ENCODE results near the gene CTNNA2.

CTNNA2 gene

DNA sequence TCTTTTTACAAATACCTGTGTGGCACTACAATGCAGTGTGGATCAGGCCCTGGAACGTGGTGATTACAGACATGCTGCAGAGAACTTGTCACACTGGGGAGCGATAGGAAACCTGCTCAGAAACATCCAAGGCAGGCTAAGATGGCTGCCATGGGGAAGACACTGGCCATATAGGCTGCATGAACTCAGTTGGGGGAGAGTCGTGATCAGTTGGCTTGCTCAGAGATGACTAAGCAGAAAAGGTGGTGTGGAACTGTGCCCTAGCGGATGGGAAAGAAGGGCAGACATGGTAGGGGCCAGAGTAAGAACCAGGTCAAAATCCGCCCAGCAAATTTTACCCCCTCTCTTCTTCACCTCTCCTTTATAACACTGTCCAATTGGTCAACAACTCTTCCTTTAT is 483.9 kb downstream of the CTNNA2 start:
- H3K27me3 ChIP-seq (ENCODE audit: control insufficient read depth, insufficient read depth, low read length), result no peaks in the 10 kb centered on the region
- H3K36me3 ChIP-seq (ENCODE audit: control insufficient read depth, insufficient read depth, low read length), result no peaks in the 10 kb centered on the region
- no peaks in the 10 kb centered on the region for H3K9me3 ChIP-seq (ENCODE audit: control insufficient read depth, insufficient read depth, low read length)
- no peaks in the 10 kb centered on the region for H3K4me1 ChIP-seq (ENCODE audit: control insufficient read depth, insufficient read depth, low read length)
- H3K9ac ChIP-seq (ENCODE audit: low read depth, low read length), result no peak overlapping the region
- no peak overlapping the region for H3K4me3 ChIP-seq (ENCODE audit: low read depth, low read length)

DNA sequence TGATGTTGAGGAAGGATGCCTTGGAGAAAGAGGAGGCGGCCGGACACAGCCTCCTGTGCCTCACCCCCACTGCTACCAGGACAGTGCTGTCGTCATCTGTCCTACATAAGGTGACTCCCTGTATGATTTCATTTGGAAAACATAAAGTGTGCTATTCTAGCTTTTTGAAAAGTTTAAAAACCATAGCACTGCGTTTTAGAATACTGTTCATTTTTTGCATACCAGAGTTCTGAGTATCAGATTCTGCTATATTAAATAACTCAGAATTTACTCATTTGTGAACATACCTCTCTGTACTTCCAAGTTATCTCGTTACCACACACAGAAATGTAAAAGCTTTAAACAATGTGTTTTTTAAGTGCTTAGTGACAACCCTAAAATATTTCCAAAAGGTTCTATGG is 488.9 kb downstream of the CTNNA2 start:
- Histone ChIP-seq H3K36me3 (ENCODE audit: control insufficient read depth, insufficient read depth, low read length) (no peaks in the 10 kb centered on the region), H3K4me3 (ENCODE audit: low read depth, low read length) (no peak overlapping the region), H3K9me3 (ENCODE audit: control insufficient read depth, insufficient read depth, low read length) (no peaks in the 10 kb centered on the region), H3K4me1 (ENCODE audit: control insufficient read depth, insufficient read depth, low read length) (no peaks in the 10 kb centered on the region), H3K27me3 (ENCODE audit: control insufficient read depth, insufficient read depth, low read length) (peaks cover 4% of the 10 kb centered on the region), H3K9ac (ENCODE audit: low read depth, low read length) (no peak overlapping the region)

DNA sequence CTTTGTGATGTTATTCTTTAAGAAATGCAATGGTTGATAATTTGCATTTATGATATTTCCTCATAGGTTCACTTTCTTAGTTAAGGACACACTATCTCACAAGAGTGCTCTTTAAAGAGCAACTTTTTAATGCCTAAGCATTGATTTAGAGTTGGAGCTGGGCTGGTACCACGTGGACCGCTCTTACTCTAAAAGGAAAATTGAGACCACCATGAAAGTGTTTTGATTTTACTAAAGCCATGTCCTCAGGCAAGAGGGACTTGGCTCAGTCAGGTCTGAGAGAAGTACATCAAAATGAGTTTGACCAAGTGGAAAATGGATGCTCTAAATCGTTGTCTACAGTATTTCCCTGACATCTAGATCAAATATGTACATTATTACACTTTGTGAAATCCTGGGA is 489.3 kb downstream of the CTNNA2 start:
- Histone ChIP-seq H3K4me3 (ENCODE audit: low read depth, low read length) (no peak overlapping the region), H3K9ac (ENCODE audit: low read depth, low read length) (no peak overlapping the region)

DNA sequence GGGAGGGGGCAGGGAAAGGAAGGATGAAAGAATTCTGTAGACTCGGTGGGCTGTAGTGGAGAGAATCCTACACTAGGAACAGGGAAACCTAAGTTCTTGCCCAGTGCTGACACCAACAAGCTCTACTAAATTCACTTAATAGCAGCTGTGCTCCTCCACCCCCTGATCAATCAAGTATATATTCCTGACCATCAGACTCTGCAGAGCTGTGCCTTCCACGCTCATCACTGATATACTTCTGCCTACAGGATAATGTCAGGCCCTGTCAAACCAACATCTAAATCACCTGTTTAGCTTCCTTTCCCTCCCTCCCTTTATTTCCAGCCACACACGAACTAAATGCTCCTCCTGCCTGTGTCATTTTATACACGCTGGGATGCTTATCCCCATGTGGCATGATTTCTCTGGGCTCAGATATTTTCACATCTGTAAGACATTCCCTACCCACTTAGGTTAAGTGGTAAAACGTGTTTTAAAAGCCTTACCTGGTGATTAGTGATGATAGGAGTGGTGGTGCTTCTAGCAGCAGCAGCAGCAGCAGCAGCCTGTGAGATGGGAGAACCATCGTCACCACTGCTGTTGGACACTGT is 489.8 kb downstream of the CTNNA2 start:
- Histone ChIP-seq H3K9me3 (ENCODE audit: control insufficient read depth, insufficient read depth, low read length) (no peaks in the 10 kb centered on the region), H3K9ac (ENCODE audit: low read depth, low read length) (no peak overlapping the region), H3K4me3 (ENCODE audit: low read depth, low read length) (no peak overlapping the region), H3K27me3 (ENCODE audit: control insufficient read depth, insufficient read depth, low read length) (peaks cover 8% of the 10 kb centered on the region), H3K4me1 (ENCODE audit: control insufficient read depth, insufficient read depth, low read length) (peaks cover 2% of the 10 kb centered on the region), H3K36me3 (ENCODE audit: control insufficient read depth, insufficient read depth, low read length) (no peaks in the 10 kb centered on the region)

More for the DNA sequence above, 489.3 kb downstream of the CTNNA2 start:
- H3K4me1 ChIP-seq (ENCODE audit: control insufficient read depth, insufficient read depth, low read length), result no peaks in the 10 kb centered on the region
- peaks cover 8% of the 10 kb centered on the region for H3K27me3 ChIP-seq (ENCODE audit: control insufficient read depth, insufficient read depth, low read length)
- no peaks in the 10 kb centered on the region for H3K9me3 ChIP-seq (ENCODE audit: control insufficient read depth, insufficient read depth, low read length)
- no peaks in the 10 kb centered on the region for H3K36me3 ChIP-seq (ENCODE audit: control insufficient read depth, insufficient read depth, low read length)

DNA sequence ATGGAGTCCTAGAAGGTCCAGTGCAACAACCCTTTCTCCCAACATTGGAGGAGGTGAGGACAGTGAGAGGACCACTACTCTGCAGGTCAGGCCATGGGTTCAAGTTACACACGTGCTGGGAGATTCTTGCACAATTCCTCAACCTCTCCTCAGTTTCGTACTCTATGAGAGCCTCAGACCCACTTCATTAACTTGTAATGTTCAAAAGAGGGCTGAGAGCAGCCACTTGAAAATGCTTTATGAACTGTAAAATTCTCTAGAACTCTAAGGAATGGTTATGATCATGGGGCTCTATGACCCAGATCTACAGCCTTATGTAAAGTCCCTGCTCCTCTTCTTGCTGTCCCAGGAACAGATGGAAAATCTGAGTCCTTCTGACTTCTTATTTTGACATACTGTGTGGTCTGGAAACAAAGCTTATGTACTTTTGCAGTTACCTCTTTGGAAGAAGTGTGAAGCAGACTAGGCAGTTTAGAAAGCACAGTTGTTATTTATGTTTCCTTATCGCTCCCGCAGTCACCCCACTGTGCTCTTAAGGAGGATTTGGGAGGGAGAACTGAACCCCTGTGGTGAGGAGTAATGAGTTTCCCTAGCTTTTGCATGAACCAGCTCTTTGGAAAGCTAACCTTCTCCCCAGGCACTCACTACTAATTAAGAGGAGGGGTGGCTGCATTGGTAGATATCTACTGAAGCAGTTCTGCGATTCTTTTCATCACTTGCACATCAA is 495.1 kb downstream of the CTNNA2 start:
- Histone ChIP-seq H3K4me3 (ENCODE audit: low read depth, low read length) (no peak overlapping the region), H3K27me3 (ENCODE audit: control insufficient read depth, insufficient read depth, low read length) (peaks cover 24% of the 10 kb centered on the region), H3K4me1 (ENCODE audit: control insufficient read depth, insufficient read depth, low read length) (peaks cover 12% of the 10 kb centered on the region), H3K9me3 (ENCODE audit: control insufficient read depth, insufficient read depth, low read length) (no peaks in the 10 kb centered on the region), H3K36me3 (ENCODE audit: control insufficient read depth, insufficient read depth, low read length) (no peaks in the 10 kb centered on the region), H3K9ac (ENCODE audit: low read depth, low read length) (no peak overlapping the region)

DNA sequence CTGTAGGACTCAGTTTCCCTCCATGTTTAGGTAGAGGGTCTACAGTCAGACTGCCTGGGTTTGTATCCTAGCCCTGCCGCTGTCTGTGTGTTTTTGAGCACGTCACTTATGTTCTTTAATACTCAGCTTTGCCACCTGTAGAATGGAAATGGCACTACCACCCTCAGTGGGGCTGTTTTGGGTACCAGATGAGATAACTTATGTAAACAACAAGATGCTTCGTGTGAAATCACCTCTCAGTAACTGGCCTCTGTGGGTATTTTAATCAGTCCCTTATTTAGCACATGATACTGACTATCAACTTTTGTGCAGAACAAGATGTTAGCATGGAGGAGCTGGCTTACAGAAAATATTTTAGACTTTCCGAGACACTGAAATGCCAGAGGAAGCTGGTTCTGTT is 495.7 kb downstream of the CTNNA2 start:
- no peaks in the 10 kb centered on the region for H3K9me3 ChIP-seq (ENCODE audit: control insufficient read depth, insufficient read depth, low read length)
- H3K36me3 ChIP-seq (ENCODE audit: control insufficient read depth, insufficient read depth, low read length), result no peaks in the 10 kb centered on the region
- no peak overlapping the region for H3K9ac ChIP-seq (ENCODE audit: low read depth, low read length)
- peaks cover 24% of the 10 kb centered on the region for H3K27me3 ChIP-seq (ENCODE audit: control insufficient read depth, insufficient read depth, low read length)
- H3K4me1 ChIP-seq (ENCODE audit: control insufficient read depth, insufficient read depth, low read length), result peaks cover 12% of the 10 kb centered on the region
- no peak overlapping the region for H3K4me3 ChIP-seq (ENCODE audit: low read depth, low read length)

DNA sequence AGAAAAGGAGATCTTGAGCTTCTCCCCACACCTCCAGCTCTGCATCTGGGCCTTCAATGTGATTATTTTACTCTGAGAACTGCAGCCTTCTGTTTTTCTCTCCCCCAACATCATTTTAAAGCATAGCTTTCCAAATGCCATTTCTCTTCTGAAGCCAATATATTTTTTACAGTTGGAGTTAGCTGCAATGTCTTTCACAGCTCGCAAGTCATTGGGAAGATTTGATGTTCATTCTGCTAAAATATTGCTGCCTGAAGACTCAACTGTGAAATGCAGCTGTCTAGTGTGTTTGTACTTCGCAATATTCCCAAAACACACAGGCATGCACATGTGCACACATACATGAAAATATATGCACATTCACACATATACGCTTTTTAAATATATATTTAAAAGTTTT is 496.4 kb downstream of the CTNNA2 start:
- Histone ChIP-seq H3K4me1 (ENCODE audit: control insufficient read depth, insufficient read depth, low read length) (peaks cover 12% of the 10 kb centered on the region), H3K4me3 (ENCODE audit: low read depth, low read length) (no peak overlapping the region), H3K36me3 (ENCODE audit: control insufficient read depth, insufficient read depth, low read length) (no peaks in the 10 kb centered on the region), H3K9me3 (ENCODE audit: control insufficient read depth, insufficient read depth, low read length) (no peaks in the 10 kb centered on the region), H3K27me3 (ENCODE audit: control insufficient read depth, insufficient read depth, low read length) (peaks cover 24% of the 10 kb centered on the region), H3K9ac (ENCODE audit: low read depth, low read length) (no peak overlapping the region)

DNA sequence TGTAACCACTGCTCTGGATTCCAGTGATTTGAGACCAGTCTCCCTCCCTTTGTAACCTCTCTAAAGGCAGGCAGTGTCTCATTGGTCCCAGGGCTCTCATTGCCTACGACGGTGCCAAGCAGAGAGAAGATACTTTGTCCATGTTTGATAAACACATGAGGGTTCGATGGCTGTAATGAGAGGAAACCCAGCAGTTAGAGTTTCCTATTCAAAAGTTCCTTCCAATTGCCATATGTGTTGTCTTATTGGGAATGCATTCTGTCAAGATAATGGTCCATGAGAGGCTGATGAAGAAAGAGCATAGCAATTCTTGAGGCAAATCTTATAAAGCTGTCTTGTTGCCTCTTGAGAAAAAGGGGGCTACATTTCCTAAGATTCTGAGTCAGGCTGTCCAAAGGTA is 499.2 kb downstream of the CTNNA2 start:
- Histone ChIP-seq H3K9ac (ENCODE audit: low read depth, low read length) (no peak overlapping the region), H3K27me3 (ENCODE audit: control insufficient read depth, insufficient read depth, low read length) (peaks cover 16% of the 10 kb centered on the region), H3K36me3 (ENCODE audit: control insufficient read depth, insufficient read depth, low read length) (no peaks in the 10 kb centered on the region), H3K9me3 (ENCODE audit: control insufficient read depth, insufficient read depth, low read length) (no peaks in the 10 kb centered on the region), H3K4me1 (ENCODE audit: control insufficient read depth, insufficient read depth, low read length) (peaks cover 12% of the 10 kb centered on the region), H3K4me3 (ENCODE audit: low read depth, low read length) (no peak overlapping the region)

DNA sequence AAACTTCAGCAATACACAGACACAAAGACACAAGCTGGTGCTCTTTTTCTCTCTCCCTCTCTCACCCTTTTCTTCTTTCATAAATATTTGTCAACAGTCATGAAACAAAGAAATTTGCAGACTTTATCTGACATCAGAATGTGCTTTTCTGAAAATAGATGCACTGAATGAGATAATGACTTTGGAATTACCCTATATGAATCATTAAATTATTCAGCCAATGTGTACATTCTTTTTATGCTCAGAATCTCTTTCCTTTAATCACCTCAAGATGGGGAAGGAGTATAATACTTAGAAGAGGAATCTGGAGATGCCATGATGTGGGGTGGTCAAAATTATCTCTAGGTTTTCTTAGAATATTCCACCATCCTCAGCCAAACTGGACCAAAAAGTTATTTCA is 501.8 kb downstream of the CTNNA2 start:
- Histone ChIP-seq H3K4me1 (ENCODE audit: control insufficient read depth, insufficient read depth, low read length) (no peaks in the 10 kb centered on the region), H3K36me3 (ENCODE audit: control insufficient read depth, insufficient read depth, low read length) (no peaks in the 10 kb centered on the region), H3K9ac (ENCODE audit: low read depth, low read length) (no peak overlapping the region), H3K27me3 (ENCODE audit: control insufficient read depth, insufficient read depth, low read length) (peaks cover 4% of the 10 kb centered on the region), H3K4me3 (ENCODE audit: low read depth, low read length) (no peak overlapping the region), H3K9me3 (ENCODE audit: control insufficient read depth, insufficient read depth, low read length) (no peaks in the 10 kb centered on the region)

DNA sequence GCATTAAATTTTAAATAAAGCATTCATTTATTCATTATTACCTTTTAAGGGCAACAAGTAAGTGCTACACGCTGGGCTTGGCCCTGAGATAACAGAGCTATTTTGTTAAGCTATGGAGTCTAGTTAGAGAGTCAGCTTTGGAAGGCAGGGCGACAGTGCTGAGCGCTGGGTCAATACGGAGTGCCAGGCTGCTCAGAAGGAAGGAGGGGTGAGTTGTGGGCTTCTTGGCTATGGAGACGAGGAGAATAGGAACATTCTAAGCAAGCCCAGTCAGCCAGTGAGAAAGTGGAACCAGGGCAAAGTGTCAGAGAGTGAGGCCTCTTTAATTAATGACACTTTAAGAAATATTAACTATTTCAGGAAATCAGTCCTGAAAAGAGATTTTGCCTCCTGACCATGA is 503.3 kb downstream of the CTNNA2 start:
- H3K4me3 ChIP-seq (ENCODE audit: low read depth, low read length), result no peak overlapping the region
- H3K4me1 ChIP-seq (ENCODE audit: control insufficient read depth, insufficient read depth, low read length), result no peaks in the 10 kb centered on the region
- H3K27me3 ChIP-seq (ENCODE audit: control insufficient read depth, insufficient read depth, low read length), result no peaks in the 10 kb centered on the region
- H3K9me3 ChIP-seq (ENCODE audit: control insufficient read depth, insufficient read depth, low read length), result no peaks in the 10 kb centered on the region
- H3K36me3 ChIP-seq (ENCODE audit: control insufficient read depth, insufficient read depth, low read length), result no peaks in the 10 kb centered on the region
- H3K9ac ChIP-seq (ENCODE audit: low read depth, low read length), result no peak overlapping the region

DNA sequence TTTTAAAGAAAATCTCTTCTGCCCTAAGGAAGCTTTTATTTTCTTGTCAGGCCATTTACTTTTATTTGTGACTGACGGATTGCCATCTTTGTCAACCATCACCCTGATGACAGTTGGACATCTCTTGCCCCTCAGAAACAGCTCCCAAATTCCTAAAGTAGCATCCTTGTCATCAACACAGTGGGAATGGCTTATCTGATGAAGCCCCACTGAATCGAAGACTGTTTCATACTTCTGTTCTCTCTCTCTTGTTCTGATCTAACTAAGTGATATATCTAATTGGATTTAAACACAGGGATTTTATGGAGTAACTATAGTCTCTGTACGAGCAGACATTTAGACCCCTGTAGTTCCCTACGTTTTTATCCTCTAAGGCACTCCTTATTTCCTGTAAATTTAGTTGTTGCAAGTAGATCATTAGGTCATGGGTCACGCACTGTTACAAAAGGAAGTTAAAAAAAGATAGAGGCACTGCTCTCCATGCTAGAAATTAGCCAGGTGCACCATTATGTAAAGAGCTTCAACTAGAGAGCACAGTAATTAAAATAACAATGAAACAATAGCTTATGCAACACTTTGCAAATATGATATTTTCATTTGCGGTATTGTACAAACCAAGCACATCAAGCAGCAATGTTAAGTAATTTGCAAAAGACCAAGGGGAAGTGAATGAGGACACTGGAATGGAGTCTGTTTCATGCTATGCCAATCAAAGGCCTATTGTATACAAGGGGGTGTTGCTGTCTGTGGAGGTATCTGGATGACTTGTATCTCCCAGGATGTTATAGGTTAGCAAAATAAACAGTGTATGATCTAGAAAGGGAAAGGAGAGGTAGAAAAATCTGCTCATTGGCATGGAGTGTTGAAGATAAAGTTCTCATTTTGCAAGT is 507.0 kb downstream of the CTNNA2 start:
- Histone ChIP-seq H3K36me3 (ENCODE audit: control insufficient read depth, insufficient read depth, low read length) (no peaks in the 10 kb centered on the region), H3K9ac (ENCODE audit: low read depth, low read length) (no peak overlapping the region), H3K27me3 (ENCODE audit: control insufficient read depth, insufficient read depth, low read length) (no peaks in the 10 kb centered on the region), H3K4me3 (ENCODE audit: low read depth, low read length) (no peak overlapping the region), H3K4me1 (ENCODE audit: control insufficient read depth, insufficient read depth, low read length) (no peaks in the 10 kb centered on the region), H3K9me3 (ENCODE audit: control insufficient read depth, insufficient read depth, low read length) (no peaks in the 10 kb centered on the region)

DNA sequence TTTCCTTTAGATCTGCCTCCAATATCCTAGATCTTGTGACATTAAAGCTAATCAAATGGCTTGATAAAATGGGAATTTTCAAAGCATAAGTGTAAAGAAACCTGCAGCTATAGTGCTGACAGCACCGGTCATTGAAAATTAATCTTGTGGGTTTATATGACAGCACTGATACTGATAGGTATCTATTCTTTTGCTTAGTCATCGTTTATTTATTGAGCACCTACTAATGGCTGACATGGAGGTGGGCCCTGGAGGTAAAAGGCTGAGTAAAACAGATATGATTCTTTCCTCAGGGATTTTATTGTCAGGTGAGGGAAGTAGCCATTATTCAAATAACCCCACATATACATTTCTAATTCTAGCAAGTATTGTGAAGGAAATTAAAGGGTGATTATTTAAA is 509.2 kb downstream of the CTNNA2 start:
- no peaks in the 10 kb centered on the region for H3K27me3 ChIP-seq (ENCODE audit: control insufficient read depth, insufficient read depth, low read length)
- no peak overlapping the region for H3K9ac ChIP-seq (ENCODE audit: low read depth, low read length)
- no peaks in the 10 kb centered on the region for H3K4me1 ChIP-seq (ENCODE audit: control insufficient read depth, insufficient read depth, low read length)
- no peaks in the 10 kb centered on the region for H3K9me3 ChIP-seq (ENCODE audit: control insufficient read depth, insufficient read depth, low read length)
- no peaks in the 10 kb centered on the region for H3K36me3 ChIP-seq (ENCODE audit: control insufficient read depth, insufficient read depth, low read length)
- no peak overlapping the region for H3K4me3 ChIP-seq (ENCODE audit: low read depth, low read length)
